ENCODE measurements around the gene CCNO.

DNA sequence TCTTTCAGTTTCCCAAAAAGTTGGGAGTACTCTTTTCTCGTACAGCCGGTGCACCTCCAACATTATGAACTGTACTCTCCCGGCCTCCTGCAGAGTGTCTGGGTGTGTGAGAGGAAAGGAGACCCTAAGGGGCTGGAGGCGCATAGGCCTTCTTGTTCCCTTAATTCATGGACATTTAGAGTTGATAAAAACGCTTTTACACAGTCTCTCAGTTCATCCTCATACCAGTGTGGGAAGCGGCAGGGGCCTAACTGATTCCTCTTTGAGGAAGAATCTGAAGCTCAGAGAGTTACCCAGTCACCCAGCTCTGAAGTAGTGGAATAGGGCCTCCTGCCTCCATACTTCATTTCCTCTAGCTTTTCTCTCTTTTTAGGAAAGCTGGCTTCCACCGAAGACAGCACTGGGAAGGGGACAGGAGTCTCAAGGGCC lies 9.6 kb downstream of the CCNO start:
- TF ChIP-seq, protein P1, sequence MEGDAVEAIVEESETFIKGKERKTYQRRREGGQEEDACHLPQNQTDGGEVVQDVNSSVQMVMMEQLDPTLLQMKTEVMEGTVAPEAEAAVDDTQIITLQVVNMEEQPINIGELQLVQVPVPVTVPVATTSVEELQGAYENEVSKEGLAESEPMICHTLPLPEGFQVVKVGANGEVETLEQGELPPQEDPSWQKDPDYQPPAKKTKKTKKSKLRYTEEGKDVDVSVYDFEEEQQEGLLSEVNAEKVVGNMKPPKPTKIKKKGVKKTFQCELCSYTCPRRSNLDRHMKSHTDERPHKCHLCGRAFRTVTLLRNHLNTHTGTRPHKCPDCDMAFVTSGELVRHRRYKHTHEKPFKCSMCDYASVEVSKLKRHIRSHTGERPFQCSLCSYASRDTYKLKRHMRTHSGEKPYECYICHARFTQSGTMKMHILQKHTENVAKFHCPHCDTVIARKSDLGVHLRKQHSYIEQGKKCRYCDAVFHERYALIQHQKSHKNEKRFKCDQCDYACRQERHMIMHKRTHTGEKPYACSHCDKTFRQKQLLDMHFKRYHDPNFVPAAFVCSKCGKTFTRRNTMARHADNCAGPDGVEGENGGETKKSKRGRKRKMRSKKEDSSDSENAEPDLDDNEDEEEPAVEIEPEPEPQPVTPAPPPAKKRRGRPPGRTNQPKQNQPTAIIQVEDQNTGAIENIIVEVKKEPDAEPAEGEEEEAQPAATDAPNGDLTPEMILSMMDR (conservative IDR thresholded peaks at IDR 0.05; ENCODE audit: low read length): no peak
- TF ChIP-seq EZH2phosphoT487 (IDR thresholded peaks at IDR 0.05; ENCODE audit: borderline replicate concordance): no peak

Measured in Loucy (cell line).